Coronary artery (tissue), 2 donors: ENCODE data around the gene TM9SF4.

ENCODE experiments used
- DNase-seq: peaks from one replicate; pipeline ENCODE4 v3.0.0-alpha.2; 2017; ENCODE audit warnings: low spot score
- H3K27ac ChIP-seq, 2 donors: fragments of 200-600 bp; sonication (generic); one replicate each; pipeline ENCODE4 v1.5.1; 2016 to 2019
- H3K4me3 ChIP-seq: fragments of 200-600 bp; sonication (generic); 2 replicates; pipeline ENCODE4 v1.5.1; 2016; ENCODE audit warnings: mild to moderate bottlenecking, moderate library complexity
- TF ChIP-seq, protein P1 (sequence below): fragments of 200-600 bp; sonication (generic); IDR thresholded peaks from one replicate; pipeline ENCODE4 v1.5.1; 2019; ENCODE audit warnings: antibody characterized with exemption

Gene TM9SF4

DNA sequence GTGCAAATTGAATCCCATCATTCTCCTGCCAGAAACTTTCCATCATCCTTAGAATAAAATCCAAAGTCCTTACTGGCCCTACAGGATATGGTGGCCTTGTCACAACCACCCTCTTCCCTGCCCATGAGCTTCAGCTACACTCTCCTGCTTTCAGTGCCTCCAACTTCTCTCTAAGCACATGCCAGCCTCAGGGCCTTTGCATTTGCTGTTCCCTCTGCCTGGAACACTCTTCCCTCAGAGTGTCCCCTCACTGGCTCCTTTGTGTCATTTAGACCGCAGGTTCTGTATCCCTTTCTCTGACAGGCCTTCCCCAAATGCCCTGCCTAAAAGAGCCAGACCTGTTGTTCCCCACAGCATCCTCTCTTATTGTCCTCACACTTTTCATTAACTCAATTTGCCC is 39.2 kb upstream of the TM9SF4 start:
- DNase-seq: no peak
- Histone ChIP-seq H3K27ac (no peak overlapping the region), H3K4me3 (no peak overlapping the region)
- TF ChIP-seq, protein P1, sequence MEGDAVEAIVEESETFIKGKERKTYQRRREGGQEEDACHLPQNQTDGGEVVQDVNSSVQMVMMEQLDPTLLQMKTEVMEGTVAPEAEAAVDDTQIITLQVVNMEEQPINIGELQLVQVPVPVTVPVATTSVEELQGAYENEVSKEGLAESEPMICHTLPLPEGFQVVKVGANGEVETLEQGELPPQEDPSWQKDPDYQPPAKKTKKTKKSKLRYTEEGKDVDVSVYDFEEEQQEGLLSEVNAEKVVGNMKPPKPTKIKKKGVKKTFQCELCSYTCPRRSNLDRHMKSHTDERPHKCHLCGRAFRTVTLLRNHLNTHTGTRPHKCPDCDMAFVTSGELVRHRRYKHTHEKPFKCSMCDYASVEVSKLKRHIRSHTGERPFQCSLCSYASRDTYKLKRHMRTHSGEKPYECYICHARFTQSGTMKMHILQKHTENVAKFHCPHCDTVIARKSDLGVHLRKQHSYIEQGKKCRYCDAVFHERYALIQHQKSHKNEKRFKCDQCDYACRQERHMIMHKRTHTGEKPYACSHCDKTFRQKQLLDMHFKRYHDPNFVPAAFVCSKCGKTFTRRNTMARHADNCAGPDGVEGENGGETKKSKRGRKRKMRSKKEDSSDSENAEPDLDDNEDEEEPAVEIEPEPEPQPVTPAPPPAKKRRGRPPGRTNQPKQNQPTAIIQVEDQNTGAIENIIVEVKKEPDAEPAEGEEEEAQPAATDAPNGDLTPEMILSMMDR: no peak

DNA sequence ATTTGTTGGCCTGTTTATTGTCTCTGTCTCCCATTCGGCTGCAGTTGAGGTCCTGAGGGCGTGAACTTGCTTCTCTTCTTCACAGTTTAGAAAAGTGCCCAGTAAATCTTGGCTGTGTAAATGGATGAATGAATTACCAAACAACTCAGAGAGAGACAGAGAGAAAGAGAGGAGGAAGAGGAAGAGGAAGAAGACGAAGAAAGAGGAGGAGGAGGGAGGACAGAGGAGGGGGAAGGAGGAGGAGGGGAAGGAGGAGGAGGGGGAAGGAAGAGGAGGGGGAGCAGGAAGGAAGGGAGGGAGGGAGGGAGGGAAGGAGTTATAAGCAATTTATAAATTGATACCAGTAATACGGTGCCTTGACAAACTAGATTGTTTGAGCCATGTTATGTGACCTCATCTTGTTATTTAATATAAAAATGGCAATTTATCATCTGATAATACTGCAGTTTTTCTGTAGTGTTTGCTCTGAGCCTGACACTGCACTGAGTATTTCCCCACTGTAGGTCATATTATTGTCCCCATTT is 38.8 kb upstream of the TM9SF4 start:
- TF ChIP-seq, protein P1: no peak
- Histone ChIP-seq H3K27ac (no peak overlapping the region), H3K4me3 (no peak overlapping the region)
- no peak for DNase-seq

DNA sequence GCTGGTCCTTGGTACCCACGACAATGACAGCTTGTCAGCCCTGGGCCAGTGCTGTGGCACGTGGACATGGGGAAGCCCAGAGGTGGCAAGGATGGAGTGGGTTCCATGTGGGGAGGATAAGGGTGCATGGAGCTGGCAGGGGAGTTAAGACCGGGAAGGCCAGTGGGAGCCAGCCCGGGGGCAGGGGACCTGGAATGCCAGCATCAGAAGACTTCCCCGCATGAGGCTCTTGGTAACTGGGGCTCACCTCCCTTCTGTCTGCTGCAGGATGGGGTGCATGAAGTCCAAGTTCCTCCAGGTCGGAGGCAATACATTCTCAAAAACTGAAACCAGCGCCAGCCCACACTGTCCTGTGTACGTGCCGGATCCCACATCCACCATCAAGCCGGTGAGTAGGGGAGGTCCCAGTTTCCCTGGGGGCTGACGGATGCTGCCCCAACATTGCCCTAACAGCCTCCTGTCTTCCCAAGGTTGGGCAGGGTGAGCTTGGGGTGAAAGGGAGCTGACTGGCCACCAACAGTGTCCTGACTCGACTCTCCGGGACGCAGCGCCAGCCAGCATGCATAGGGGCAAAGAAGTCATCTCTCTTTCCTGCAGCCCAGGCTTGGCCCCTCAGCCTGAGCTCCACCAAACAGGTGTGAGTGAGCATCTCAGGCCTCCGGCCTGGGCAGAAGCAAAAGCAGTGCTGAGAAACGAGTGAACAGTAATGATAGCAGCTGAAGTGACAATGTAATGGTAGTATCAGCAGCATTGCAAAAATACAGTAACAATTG is 37.9 kb upstream of the TM9SF4 start:
- no peak for DNase-seq
- Histone ChIP-seq H3K27ac (no peak overlapping the region), H3K4me3 (no peak overlapping the region)
- TF ChIP-seq, protein P1: no peak

DNA sequence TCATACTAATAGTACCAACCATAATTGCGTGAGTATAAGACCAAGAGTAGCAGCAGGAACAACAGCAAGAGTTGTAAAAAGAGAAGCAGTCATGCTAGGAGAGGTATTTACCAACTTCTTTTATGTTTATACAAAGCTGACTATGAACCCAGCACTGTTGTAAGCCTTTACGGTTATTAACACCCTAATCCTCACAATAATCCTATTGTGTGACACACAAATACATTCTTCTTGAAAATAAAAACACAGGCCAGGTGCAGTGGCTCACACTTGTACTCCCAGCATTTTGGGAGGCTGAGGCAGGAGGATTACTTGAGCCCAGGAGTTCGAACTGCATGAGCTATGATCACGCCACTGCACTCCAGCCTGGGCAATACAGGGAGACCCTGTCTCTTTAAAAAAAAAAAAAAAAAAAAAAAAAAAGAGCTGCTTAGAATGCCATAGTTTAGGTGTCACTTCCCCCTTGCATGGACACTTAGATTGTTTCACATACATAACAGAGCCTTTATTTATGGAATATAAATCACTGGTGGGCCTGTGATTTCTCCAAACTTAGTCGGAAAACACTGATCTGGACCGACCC is 37.3 kb upstream of the TM9SF4 start:
- no peak for DNase-seq
- Histone ChIP-seq H3K4me3 (no peak overlapping the region), H3K27ac (no peak overlapping the region)
- TF ChIP-seq, protein P1: no peak

DNA sequence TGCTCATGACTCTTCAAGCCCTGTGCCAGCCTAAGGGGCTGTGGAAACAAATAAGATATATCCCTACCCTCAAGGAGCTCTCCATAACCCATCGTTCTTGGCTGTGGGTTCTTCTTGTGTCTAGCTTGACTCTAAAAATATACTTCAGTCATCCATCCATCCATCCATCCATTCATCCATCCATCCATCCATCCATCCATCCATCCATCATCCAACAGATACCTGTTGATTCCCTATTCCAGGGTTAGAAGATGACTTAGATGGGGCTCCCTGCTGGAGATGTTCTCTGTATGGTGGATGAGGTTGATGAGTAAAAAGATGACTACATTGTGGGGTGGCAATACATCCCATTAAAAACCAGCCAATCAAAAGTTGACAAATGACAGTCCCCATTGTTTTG is 34.0 kb upstream of the TM9SF4 start:
- TF ChIP-seq, protein P1: no peak
- H3K27ac ChIP-seq: no peak overlapping the region
- DNase-seq: no peak
- no peak overlapping the region for H3K4me3 ChIP-seq

DNA sequence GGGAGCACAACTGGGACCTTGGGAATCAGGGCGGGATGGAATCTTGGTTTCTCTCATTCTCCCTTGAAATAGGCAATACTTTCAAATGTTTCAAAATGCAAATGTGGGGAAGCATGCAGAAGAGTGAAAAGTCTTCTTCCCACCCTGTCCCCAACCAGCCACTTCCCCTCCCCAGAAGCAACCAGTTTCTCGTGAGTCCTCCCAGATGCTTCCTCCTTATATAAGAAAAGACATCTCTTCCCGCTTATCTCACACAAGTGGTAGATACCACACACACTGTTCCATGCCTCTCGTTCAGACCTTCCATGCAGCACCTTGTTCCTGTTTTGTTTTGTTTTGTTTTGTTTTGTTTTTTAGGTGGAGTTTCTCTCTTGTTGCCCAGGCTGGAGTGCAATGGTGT is 32.3 kb upstream of the TM9SF4 start:
- TF ChIP-seq, protein P1: no peak
- H3K27ac ChIP-seq: no peak overlapping the region

DNA sequence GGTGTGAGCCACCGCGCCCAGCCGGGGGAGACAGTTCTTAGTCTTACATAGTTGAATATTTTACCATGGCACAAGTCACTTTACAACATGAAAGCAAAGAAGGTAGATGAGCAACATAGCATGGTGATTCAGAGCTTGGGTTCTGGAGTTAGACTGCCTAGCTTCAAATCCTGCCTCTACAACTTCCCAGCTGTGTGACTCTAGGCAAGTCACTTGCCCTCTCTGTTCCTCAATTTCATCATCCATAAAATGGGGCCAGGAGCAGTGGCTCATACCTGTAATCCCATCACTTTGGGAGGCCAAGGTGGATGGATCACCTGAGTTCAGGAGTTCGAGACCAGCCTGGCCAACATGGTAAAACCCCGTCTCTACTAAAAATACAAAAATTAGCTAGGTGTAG is 31.2 kb upstream of the TM9SF4 start:
- TF ChIP-seq, protein P1: no peak
- DNase-seq: no peak
- Histone ChIP-seq H3K4me3 (no peak overlapping the region), H3K27ac (no peak overlapping the region)

More for the DNA sequence above, 32.3 kb upstream of the TM9SF4 start:
- no peak overlapping the region for H3K4me3 ChIP-seq
- DNase-seq: no peak
